HG03439 (cell line): ENCODE measurements around the gene CHMP1B.
A peak's percentile ranks its signal among the peaks of the same experiment; 100 is the strongest.
"Not testable (repeated sequence)": the region's sequence is repeated elsewhere in the genome, so short reads cannot be mapped to it uniquely, and the experiment has no call there.

Experiments used
- ATAC-seq: cut with Tn5 transposase; IDR thresholded peaks from one replicate; pipeline ENCODE4 v1.9.1; 2021; ENCODE audit warnings: mild to moderate bottlenecking, moderate library complexity; ENCODE audit not compliant: unreplicated experiment

Gene CHMP1B

DNA sequence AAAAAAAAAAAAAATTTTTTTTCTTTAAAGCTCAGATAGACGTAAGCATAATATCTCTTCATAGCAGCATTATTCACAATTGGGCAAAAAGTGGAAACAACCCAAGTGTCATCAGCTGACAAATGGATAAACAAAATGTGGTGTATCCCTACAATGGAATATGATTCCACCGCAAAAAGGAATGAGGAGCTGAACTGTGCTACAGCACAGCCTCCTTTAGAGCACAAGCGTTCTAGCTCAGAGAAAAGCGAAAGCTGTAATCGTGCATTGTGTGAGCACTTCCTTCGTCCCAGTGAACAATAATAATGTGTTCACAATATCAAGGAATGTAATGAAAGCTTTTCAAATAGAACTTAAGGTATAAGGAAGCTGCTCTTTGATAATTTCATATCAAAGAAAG, 11.7 kb upstream of the CHMP1B start:
- ATAC-seq, result no peak

DNA sequence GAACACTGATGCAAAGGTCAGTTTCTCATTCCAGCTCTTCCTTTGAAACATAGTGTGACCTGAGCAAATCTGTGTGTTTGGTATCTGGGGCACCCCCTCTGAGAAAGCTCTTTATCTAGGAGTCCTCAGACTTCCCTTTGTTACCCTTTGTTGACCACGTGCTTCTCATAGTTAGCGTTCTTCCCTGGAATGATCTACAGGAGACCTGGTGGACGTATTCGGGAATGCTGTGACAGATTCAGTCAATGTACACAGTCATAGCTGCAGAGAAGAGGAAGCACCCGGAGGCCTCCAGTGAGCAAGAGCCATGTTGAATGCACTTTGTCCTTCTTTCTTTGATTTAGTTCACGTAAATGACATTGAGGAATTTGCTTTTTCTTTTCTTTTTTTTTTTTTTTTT, 10.7 kb upstream of the CHMP1B start:
- ATAC-seq, result no peak

DNA sequence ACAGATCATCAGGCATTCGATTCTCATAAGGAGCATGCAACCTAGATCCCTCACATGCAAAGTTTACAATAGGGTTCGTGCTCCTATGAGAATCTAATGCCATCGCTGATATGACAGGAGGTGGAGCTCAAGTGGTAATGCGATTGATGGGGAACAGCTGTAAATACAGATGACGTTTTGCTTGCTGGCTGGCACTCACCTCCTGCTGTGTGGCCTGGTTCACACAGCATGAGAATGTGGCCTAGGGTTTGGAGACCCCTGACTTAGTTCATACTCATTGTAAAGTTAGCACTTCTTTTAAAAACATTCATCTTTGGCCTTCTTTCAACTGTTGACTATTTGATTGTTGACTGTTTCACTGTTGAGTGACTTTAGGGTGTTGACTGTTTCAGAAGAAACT, 8.7 kb upstream of the CHMP1B start:
- no peak for ATAC-seq

DNA sequence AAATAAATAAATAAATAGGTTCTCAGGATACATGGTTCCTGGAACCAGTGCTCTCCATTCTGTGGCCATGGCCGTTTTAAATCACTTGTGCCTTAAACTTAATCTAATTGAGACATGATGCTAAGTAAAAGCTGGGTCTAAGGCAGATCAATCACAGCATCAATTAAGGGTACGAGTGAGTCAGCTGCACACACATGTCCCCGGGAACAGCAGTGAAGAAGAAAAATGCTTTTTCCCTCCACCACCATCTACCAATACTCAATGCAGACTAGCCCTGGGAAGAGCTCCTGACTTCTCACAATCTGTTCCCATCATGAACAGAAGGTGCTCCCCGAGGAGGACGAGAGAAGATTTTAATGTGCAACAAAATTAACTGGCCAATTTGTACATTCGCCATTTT, 6.8 kb upstream of the CHMP1B start:
- no peak for ATAC-seq

DNA sequence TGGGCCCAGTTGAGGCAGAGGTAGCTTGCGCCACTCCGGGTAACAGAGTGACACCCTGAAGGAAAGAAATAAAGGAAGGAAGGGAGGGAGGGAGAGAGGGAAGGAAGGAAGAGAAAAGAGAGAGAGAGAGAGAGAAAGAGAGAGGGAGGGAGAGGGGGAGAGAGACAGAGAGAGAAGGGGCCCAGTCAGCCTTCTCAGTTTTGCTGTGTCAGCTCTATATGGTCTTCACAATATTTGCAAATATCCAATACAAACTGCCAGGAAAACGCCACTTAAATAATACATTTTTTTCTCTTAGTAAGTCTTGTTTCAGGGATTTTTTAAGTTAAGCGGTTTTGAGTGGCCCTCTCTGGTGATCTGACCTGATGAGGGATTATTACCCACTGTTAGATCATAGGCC, 5.6 kb upstream of the CHMP1B start:
- ATAC-seq, result no peak

DNA sequence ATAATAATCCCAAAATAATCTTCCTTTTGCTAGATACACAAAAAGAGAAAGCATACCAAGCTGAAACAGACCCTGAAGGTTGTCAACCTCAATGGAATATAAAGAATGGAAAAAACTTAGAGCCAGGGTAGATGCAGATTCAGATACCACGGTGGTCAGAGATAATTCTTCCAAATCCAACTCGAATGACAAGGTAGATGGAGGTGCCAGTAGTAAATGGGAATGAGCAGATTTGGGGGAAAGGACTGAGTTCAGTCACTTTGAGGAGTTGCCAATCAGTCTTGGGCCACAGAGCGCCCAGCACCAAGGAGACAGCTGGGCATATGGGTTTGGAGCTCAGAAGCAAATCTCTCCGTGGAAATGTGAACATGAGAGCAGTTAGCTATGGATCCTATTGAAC, 3.4 kb upstream of the CHMP1B start:
- no peak for ATAC-seq

DNA sequence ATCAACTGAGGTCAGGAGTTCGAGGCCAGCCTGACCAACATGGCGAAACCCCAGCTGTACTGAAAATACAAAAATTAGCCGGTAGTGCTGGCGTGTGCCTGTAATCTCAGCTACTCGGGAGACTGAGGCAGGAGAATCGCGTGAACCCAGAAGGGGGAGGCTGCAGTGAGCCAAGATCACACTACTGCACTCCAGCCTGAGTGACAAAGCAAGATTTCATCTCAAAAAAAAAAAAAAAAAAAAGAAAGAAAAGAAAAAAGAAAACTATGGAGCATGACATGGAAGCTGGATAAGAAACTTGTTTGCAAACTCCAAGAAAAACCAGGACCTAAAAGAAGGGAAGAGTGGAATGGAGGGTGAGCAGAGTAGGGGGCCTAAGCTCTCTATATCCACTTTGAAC, 1.9 kb upstream of the CHMP1B start:
- ATAC-seq, result no peak

DNA sequence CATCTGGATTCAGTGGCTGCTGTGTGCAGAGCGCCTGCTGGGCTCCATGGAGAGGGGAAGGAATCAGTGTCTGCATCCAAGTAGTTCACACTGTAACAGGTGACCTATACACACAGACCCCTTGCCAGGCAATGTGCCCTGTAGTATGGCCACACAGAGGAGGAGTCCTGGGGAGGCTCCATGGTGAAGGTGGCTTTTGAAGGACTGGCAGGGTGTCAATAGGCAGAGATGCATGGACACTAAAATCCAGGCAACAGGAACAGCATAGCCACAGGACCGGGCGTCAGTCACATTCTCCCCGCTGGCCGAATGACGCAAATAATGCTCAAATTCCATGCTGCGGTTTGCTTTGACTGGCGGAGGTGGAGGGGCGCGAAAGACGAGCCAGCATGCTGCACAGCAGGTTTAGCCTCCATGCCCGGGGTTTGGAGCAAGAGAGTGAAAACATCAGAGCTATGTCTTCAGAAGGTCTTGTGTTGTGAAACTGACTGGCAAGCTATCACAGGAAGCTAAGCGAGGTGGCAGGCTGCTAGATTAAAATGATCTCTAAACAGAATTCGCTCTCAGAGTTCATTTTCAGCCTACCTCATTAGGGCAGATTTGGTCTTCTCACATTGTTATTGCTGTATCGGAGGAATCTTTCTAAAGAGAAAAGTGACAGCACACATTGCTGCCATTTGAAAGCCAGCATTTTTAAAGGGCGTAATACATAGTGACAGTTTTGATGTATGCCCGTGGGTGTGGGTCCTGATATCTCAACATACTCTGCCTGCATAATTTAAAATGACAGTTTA, 1.2 kb upstream of the CHMP1B start:
- ATAC-seq, result no peak

DNA sequence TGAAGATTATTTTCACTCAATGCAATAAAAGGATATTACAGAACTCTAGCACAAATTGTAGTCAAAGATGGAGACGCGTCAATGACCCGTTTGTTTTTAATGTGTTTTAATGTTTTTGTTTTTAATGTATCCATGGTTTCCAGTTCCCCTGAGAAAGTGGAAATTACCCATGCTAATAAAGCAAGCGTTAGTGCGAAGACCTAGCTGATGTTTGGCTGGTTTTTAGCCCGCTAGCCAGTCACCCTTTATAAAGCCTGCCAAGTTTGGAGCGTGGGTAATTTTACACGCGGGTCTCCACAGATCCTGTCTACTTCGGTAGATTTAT, 430 bp upstream of the CHMP1B start:
- peak; percentile 39 for ATAC-seq

DNA sequence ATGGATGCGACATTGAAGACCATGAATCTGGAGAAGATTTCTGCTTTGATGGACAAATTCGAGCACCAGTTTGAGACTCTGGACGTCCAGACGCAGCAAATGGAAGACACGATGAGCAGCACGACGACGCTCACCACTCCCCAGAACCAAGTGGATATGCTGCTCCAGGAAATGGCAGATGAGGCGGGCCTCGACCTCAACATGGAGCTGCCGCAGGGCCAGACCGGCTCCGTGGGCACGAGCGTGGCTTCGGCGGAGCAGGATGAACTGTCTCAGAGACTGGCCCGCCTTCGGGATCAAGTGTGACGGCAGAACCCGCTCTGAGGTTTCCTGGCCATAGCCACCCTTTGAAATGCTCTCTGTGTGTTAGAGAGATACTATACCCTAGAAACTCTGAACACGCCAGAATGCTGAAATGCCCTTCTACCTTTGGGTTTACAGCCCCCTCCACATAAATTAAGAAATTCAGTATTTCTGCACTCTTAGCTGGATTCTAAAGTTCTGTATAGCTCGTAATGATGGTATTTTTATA, 659 bp downstream of the CHMP1B start:
- peak; percentile 32 for ATAC-seq

DNA sequence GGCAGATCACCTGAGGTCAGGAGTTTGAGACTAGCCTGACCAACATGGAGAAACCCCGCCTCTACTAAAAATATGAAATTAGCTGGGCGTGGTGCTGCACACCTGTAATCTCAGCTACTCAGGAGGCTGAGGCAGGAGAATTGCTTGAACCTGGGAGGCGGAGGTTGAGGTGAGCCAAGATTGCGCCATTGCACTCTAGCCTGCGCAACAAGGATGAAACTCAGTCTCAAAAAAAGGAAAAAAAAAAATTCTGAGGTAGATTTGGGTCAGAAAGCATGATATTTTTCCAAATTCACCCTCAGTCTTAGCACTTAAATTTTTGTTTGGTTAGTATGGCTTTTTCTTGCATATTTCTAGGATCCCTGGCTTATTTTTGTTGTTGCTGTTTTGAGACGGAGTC, 3.3 kb downstream of the CHMP1B start:
- ATAC-seq, result not testable (repeated sequence)

DNA sequence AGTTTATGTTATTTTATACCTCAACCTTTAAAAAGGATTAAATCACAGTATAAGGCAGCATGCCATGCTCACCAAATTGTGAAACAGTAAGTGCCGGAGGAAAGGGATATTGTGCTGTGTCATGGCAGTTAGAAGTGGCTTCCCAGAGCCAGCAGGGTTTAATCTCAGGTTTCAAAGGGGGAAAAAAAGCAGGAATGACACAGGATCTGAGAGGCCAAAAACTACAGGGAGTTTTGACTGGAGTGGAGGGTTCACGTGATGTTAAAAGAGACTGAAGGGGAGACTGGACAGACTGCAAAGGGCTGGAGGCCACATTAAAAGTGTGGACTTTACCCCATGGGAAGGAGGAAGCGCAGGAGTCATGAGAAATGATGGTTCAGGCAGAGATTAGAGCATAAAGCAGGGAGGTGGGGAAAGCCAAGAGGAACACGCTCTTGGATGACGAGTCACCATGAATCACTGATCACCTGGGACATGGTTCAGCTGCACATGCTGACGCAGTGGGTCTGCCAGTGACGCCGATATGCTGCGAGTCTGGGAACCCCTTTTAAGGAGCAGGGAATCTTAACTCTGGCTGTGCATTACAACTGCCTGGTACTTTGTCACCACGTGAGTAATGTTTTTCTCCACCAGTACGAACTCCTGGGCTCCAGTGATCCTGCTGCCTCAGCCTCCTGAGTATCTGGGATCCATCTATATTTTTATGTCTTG, 6.1 kb downstream of the CHMP1B start:
- no peak for ATAC-seq

DNA sequence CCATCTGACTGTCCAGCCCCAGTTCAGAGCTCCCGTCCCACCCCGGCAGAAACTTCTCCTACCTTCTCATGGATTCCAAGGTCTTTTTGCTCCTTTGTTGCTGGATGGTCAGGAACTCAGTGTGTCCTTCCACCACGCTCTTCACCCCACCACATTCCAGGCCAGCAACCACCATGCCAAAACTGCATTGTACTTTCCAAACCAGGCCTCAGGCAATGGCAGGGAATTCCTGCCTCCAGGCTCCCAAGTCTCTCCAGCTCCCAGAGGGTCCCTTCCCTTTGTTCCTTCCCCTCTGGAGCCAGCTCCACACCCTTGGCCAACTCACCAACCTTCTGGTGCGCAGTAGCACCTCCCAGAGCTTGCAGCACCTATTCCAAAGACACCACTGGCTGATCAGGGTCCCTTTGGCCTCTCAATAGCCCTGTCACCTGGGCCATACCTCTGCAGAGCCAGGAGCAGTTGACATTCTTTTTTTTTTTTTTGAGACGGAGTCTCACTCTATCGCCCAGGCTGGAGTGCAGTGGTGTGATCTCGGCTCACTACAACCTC, 8.1 kb downstream of the CHMP1B start:
- no peak for ATAC-seq

DNA sequence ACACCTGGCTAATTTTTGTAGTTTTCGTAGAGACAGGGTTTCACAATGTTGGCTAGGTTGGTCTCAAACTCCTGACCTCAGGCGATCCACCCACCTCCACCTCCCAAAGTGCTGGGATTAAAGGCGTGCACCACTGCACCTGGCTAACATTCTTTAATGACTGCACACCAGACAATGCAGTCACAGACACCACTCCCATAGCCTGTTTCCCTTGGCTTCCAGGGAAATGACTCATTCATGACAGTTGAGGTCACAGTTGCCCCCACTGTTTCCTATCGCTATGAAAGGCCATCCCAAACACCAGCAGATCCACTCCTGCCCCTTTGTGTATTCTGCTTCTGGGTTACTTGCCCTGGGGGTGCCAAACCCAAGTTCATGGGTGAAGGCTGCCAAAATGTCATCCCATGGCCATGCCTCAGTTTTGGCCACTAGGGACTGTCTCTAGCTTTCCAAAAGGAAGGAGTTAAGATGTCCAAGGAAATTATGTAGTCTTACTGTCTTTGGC, 8.7 kb downstream of the CHMP1B start:
- no peak for ATAC-seq

DNA sequence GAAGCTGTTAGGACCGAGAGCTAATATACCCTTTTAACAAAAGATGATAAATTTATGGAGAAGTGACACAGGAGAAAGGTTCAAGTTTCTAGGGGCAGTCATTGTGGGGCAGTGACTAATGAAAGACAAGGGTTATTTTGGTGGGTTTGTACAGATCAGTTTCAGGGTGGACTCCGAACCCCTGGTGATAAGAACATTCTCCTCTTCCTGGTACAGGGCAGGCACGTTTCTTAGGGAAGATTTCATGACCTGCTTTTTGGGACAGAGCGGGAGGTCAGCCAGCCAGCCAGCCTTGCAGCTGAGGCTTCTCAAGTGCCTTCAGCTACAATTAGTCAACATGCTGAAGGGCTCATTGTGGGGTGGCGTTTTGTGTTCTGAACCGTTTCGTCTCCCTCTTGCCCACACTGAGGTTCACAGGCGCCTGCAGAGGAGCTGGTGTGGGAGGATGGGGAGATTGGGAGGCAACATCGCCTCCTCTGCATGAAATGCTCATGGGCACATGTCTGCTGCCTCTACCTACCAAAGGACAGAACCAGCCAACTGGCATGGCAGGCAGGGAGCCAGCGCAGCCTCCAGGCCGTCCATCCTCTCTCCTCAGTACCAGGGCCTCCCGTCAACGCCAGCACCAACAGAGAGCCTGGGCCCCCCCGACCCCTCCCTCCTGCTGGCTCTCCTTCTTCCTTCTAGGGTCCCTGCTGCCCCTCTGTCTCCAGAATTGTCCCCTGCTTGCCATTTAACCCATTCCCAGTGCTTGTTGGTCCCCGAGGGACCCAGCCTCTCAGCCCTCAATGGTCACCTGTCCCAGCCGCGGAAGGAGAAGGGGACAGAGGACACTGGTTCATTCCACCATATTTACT, 9.6 kb downstream of the CHMP1B start:
- no peak for ATAC-seq

DNA sequence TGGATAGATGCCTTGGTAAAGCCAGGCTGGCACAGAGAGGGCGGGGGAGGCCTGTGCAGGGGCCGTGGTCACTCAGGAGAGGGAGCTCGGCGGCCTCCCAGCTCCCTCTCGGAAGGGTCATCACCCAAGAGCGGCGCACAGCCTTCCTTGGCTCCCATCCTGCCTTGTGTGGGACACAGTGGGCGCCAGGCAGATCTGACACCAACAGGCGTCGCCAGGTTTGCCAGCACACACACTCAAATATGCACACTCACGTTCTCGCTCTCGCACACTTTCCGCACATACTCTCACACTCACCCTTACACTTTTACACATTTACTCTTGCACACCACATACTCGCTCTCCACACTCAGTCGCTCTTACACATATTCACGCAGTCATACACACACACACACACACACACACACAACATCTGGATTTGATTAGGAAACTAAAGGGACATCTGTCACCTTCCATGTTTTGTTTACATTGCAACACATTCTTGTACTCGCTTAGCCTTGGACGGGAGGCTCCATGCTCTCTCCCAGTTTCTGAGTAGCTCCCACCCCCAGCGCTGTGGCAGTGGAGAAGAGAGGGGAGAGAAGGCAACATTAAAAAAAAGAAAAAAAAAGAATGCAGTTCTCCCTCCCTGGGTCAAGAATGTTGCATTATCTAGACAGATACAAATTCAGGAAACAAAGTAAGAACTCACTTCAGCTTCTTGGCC, 10.5 kb downstream of the CHMP1B start:
- no peak for ATAC-seq

DNA sequence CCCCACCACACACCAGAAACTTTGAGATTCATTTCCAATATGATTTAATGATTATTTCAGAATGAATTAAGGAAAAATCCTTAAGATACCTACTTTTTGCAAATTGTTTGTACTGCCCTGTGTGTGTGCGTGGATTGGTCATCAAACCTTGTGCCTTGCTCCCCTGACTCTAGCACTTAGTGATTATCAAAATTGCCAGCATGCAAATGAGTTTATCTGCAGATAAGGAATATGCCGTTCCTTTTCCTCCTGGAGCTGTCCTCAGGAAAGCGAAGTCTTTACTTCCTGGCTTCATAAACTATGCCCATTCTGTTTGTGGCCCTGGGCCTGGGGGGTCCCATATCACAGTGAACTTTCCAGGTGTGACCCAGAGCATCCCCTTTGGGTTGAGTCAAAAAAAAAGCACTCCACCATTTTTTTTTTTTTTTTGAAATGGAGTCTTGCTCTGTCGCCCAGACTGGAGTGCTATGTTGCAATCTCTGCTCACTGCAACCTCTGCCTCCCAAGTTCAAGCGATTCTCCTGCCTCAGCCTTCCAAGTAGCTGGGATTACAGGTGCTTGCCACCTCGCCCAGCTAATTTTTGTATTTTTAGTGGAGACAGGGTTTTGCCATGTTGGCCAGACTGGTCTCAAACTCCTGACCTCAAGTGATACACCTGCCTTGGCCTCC, 11.4 kb downstream of the CHMP1B start:
- no peak for ATAC-seq

DNA sequence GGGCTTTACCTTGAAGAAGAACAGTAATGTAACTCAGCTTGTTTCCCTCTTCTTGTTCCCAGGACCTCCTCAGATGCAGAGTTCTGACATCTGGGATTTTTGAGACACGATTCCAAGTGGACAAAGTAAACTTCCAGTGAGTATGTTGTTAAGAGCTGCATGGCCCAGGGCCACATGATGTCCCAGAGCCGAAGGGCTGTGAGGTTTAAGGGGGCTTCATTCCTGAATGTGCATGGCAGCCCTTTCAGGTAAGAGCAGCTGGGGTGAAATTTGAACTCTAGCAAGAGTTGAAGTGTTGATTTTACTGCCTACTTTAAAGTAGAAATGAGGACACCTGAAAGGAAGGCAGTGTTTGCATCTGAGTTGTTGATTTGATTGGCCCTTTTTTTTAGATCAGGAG, 13.3 kb downstream of the CHMP1B start:
- no peak for ATAC-seq

DNA sequence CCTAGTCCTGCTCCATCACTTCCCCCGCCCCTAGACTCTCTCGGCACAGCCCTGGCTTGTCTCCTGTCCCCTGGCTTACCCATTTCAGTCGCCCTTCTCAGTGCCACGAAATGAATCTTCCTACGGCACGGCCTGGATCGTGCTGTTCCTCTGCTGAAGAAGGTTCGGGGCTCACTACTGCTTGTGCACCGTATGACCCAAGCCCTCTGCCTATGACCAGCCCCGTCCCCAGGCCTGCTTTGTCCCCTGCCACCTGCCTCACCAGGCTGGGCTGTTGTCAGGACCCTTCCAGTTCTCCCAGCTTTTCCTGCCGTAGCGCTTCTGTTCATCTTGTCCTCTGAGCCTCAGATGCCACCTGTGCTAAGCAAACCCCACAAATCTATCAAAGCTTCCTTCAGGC, 13.9 kb downstream of the CHMP1B start:
- ATAC-seq, result no peak

DNA sequence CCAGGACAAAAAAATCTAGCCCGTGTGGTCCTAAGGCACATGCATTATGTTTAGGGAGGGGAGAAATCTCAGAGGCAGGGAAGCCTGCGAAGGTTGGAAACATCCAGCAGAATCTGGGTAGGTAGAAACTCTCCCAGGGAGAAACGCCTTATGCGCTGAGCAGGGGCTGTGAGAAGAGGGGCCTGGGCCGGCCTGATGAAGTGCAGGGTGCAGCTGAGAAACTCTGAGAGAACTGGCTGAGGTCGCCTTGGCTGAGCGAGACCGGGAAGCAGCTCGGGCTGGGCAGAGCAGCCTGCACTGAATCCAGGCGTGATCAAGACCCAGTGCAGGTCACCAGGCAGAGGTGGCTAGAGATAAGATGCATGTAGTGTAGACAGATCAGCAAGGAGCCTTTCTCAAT, 15.1 kb downstream of the CHMP1B start:
- no peak for ATAC-seq
